Activated T-cell treated with anti-CD3 and anti-CD28 coated beads, Interleukin-2, amount 50 U/mL, for 48 hours (primary cell): ENCODE measurements around the gene LDHAL6B.

Experiments
- DNase-seq, 2 experiments: peaks; one replicate each; pipeline ENCODE4 v3.0.0-alpha.2; 2020

The LDHAL6B gene

DNA sequence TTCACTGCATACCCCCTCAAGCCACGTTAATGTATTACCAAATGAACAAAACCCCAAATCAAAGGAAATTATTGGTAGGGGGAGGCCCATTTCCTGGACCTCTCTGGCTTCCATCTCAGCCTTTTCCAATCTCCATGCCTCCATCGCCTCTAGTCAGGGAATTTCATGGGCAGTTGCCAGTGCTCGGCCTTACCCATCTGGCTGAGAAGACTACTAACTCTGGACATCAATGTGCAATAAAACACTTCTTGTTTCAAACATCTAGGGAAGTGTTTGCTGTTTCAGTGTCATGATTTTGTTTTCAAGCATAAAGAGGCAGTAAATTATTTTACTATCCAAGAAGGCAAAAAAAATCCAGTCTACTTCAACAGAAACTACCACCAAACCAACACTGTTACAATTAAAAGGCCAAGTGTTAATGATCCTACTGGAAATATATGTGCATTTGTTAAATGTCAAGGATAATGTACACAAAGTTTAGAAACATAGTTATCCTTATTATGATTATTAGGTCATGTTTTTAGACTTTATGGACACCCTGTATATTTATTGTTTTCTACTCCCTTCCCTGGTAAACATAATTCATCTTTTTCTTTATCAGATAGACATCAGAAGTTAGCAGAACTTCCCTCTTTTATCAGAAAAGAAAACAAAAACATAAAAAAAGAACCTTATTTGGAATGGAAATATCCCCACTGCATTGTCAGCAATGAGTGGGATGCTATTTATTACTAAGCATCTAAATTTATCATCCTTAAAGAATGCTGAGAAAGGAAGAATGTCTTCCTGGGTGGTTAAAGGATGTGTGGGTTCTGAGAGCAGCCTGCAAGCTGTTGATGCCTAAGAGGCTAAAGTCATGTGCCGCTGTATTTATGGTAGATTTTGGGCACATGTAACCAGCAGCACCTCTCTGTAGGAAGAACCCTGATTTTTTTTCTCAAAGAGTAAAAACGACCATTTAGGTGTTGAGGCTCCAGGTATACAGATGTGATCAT lies 15.2 kb downstream of the LDHAL6B start:
- DNase-seq = no peak

DNA sequence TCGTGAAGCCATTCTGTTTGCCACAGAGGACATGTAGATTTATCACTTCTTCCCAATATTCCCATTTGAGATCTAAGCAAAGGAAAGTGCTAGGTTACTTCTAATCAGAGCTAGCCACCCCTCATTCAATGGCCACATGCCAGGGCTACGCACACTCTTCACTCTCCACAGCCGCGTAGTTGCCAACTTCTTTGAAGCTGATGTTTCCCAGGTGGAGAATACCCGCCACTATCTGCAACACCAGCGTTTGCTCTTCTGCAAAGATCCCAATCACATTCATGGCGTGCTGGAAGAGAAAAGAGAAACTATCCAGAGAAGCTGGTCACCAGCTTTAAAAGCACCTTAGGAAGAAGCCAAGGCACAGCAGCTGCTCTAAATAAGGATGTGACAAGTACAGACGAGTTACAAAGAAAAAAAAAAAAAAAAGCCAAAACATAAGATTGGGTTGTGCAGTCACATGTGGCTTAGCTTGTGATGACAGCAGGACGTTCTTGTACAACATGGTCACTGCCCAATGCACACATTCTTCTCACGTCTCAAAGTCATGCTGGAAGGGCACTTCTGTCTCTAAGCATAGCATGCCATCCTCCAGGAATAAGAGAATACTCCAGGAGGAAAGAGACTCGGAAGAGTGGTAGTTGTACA lies 16.4 kb downstream of the LDHAL6B start:
- DNase-seq = no peak

DNA sequence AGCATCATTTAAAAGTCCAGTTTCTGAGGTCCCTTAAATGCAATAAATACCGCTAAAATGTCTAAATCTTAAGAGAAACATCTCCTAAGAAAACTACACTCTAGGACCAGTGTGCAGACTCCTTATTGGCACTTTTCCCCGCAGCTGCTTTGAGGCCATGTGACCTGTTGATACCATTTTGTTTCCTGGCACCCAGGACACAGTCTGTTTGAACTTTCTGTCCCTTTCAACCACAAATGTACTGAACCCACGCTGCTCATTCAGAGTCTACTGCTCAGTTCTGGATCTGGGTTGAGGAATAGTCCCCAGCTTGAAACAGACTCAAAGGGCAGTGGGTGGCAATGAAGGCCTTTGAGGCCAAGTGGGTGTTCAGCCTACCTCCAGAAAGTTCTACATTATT lies 17.1 kb downstream of the LDHAL6B start:
- DNase-seq = no peak

DNA sequence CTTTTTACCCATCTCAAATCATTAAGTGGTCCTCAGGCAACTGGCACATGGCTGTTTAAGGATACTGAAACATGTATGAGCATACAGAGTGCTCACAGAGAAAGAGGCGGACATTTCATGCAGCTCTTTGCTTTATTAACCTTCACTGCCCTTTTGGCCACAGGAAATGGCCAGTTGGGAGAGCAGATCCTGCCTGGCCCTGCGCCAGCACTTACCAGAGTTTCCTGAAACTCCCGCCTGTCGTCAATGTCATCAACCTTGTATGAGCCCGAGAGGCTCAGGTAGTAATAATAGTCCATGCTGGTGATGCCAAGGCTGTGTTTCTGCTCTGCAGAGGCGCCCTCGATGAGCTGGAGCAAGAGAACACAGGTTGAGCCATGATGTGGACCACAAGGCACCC lies 17.8 kb downstream of the LDHAL6B start:
- DNase-seq = no peak

DNA sequence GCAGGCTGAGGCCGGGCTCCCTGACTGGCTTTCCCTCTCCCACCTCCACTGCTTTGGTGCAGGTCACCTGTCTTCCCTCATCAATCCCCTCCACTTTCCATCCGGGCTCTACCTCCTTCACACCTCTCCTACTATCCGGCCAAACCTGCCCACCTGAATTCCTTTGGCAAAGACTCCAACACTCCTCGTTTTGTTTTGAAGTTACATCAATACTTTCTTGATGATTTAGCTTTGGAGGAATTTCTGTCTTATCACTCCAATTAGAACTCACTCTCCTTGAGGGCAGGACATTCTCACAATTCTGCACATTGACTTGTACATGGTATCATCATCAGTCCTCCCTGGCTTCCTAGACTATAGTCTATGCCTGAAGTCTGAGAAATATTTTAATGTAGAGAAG lies 20.4 kb downstream of the LDHAL6B start:
- DNase-seq = no peak

DNA sequence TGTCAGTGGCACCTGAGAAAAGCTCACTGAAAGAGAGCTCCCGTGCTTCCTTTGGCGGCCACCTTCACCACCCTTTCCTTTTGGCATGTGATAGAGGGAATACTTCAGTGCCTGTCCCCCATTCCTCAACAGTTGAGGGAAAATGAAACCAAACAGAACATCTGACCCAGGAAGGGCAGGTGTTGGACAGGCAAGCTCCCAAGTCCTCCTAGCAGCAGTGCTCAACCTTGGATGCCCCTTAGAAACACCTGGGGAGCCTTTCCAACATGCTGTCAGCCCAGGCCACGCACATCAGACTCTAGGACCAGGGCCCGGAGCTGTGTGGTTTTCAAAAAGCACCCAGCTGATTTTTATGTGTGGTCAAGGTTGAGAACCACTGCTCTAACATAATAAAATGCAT lies 22.4 kb downstream of the LDHAL6B start:
- no peak for DNase-seq

DNA sequence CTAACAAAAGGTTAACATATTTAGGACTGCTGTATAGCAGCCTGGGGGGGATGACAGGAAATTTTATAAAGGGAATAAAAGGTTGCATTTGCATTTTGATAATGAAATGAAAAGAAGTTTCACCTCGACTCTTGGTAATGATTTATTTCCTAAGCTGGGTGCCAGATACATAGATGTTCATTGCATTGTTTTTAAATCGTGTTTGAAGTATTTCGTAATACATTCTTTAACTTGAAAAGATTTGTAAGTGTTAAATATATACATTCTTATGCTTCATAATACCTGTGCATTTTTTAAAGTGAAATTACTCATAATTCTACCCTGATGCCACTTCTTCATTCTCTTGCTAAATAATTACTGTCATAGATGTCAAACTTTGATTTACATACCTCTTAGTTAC lies 22.8 kb downstream of the LDHAL6B start:
- no peak for DNase-seq

DNA sequence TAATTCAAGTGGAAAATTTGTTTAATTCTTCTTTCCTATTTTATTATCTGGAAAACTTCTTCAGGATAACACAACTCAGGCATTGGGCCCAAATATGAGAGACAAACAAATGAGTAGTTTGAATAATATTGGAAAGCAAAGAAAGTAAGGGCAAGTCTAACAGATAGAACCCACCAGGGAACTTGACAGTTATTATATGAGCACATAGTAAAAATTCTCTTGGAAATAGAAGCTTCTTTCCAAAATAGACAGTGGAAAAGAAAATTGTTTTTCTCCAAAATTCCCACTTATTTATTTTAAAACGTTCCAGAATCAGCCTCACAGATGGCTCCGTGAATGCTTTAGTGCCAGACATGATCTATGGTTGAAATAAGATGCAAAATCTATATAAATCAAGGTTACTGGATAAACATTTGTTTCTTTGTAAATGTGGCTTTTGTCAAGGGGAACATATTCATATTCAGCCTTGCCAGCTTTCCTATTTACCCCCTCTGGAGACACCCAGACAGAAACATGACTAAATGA lies 23.9 kb downstream of the LDHAL6B start:
- no peak for DNase-seq

DNA sequence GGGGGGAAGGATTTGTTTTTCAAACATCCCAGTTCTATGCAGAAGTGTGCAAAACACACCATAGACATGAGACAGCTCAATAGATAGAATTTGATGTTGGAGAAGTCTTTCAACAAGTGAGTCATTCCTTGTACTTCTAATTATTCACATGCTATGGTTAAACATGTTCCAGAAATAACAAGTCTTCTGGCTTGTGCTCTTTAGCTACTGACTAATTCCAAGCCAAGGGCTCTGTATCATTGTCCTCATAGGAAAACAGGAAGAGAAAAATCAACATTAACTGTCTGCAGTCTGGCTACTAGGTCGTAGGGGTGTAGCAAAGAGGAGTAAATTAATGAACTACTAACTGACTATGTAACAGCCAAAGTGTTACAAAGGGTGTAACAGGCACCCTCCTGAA lies 25.8 kb downstream of the LDHAL6B start:
- DNase-seq = no peak

DNA sequence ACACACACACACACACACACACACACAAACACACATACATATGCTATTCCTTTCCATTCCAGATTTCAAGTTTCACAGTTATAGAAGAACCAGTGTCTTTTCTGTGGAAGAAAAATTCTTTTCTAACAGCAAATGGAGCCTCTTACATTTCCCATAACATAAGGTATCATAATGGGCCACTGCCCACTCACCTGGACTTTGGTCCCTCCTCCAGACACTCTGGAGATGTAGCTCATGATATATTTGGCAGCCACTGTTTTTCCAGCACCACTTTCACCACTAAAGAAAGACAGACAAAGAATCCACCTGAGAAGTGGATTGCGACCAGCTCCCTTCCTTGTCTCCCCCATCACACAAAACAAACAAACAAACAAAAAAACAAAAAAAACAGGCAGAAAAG lies 29.8 kb downstream of the LDHAL6B start:
- no peak for DNase-seq

DNA sequence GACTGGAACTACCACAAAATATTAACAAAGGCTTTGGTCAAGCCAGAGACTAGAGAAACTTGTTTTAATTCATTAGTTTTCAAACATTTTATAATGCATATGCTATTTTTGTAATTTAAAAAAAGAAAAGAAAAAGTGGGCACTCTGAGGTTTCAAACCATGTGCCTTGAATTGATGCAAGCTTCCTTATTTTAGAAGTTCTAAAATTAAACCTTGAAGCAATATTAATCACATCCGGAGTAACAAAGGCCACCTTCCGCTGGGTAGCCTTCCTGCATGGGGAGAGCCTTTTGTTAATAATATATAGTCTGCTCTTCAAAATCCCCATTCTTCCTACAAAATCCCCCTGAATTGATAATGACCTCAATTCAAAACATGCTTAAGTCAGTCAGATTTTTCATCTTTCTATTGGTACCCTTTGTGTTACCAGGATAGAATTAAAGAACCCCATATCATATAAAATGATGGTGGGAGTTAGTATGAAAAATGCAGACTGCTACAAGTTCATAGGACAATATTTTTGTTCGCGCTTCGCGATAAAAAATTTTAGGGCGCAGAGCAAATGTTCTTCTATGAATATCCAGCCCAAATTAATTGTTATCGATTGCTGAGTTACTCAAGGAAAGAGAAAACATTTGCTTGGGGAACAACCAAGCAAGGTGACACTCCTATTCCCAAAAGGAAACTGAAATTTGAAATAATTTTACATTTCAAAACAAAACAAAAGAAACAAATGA lies 30.6 kb downstream of the LDHAL6B start:
- no peak for DNase-seq

DNA sequence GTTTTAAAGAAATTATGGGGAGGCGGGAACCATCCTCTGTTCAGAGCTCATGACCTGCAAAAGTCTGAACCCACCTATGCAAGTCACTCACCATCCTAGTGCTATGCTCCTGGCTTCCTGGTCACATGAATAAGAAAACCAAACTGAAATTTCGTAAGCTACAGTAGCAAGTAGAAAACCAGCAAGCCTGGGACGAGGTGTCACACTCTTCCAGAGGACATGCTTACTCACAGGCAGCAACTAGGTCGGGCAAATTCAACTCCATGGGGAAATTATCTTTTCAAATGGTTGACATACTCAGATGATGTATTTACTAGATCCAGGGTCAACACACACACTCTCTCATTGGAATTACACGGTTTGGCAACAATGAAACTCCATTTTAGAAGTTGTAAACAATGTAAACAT lies 31.3 kb downstream of the LDHAL6B start:
- DNase-seq = no peak

DNA sequence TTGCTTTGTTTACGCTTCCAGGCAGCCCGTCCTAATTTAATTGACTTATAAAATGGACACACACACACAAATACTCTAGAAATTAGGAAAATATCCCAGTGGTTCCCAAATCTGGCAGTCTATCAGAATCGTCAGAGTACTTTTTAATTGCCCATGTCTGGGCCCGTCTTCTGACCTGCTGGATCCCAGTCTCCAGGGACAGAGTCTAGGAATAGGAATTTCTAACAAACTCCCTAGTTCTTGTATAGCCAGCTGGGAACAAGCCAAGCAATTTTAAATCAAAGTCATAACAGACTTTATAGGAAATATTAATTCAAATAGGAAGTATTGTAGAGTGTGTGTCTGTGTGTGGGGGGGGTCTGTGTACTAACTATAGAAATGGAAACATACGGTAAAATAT lies 33.4 kb downstream of the LDHAL6B start:
- DNase-seq = no peak

DNA sequence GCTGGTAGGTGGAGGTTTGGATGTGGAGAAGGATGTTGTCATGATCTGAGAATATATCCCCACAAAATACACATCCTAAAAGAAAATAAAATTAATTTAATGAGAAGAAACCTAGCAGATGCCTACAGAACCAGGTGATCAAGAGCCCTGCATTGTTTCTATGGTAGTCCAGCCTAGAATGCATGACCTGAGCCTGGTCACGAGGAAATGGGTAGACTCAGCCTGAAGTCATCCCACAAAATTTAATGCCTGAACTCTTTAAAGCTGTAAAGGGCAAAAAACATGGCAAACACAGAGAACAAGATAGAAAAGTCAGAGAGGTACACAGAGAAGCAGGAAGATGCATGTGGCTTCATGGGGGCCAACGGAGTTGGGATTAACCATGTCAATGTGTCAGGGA lies 36.0 kb downstream of the LDHAL6B start:
- no peak for DNase-seq

DNA sequence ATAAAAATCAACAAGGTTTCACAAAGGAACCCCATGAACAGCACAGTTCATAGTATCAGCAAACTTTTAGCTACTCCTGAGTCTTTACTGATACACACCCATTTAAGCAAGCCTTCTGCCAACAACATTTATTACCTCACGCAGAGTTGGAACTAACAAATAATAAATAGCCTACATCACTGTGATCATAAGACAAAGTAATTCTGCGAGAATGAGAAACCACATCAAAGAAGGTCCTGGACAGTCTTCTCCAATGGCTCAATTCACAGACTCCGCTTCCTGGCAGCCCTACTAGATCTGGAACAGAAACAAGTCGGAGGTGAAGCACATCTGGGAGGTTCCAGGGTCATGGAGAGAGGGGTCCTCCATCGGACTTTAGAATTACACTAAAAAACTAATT lies 37.0 kb downstream of the LDHAL6B start:
- no peak for DNase-seq

DNA sequence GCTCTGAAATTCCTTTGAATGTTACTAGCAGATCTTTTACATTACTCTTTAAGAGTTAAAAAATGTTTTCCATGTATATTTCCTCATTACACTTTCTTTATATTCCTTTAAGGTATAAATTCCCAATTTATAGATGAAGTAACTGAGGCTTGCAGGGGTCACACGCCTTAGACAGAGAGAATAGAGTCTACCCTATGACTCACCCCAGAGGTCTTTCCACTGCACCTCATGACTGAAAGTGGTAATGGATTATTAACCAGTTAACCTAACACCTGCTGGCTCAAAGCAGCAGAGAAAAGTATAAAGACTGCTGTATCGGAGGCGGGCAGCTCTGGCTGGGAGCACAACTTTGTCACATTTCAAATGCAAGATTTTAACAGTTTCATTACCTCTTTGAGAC lies 37.7 kb downstream of the LDHAL6B start:
- no peak for DNase-seq

DNA sequence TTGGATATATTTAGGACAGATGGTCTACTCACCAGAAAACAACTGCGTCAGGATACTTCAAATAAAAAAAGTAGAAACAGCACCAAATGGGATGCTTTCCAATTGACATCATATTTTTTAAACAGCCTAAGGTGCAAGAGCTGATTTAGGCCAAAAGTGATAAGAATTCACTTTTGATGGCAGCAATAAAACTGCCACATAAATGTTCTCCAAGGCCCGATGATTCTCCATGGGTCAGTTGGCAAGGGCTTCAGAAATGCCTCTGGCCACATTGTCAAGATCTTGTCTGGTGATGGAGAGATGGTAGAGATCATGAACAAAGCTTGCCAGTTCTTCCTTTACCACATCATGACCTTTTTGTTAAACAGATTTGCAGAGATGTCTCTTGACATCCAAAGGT lies 38.9 kb downstream of the LDHAL6B start:
- DNase-seq = no peak

DNA sequence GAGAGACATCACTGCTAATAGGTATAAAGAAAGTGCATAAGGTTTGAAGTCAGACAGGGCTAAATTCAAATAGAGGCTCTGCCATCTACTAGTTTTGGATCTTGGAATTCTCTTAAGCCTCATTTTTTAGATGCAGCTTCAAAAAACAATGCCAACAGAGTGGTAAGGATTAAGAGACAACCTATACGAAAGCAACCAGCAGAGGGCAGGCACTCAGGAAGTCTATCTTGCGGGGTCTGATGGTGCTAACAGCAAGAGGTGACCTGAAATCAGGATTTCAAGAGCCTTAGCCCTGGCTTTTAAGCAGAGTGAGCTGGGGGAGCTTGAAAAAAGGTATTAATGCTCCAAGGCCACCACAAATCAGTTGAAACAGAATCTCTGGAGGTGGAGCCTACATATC lies 40.7 kb downstream of the LDHAL6B start:
- peak; percentile 57 to 62 for DNase-seq

DNA sequence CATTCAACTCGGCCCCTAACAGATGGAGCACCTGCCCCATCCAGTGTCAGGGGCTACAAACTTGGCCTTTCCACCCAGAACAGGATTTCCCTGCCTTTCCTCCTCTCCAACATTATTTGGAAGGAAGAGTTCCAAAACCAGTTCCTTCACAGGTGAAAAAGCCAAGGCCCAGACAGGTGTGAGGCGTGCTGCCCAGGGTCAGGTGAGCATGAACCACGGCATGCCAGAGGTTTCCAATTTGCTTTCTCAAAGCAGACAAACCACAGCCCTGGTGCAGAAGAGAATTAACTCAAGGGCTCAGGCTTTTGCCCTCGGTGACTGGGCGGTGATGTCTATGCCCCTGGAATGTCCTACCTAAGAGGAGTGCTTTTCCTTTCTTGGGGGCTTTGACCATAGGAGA lies 43.2 kb downstream of the LDHAL6B start:
- DNase-seq = no peak

DNA sequence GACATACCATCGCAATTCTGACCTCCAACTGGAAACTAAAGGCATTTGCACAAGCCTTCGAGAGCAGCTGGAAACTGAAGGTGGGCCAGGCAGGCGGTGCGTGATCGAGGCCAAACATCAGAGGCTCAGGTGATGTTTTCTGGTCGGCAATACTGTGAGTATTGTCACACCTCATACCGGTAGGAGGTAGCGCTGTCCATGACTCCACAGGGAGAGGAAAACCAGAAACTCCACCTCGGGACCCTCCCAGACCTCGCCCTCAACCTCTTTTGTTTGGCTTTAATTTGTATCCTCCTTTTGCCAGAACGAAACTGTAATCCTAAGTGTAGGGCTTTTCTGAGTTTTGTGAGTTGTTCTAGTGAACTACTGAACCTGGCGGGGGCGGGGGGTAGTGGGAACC lies 43.6 kb downstream of the LDHAL6B start:
- no peak for DNase-seq

DNA sequence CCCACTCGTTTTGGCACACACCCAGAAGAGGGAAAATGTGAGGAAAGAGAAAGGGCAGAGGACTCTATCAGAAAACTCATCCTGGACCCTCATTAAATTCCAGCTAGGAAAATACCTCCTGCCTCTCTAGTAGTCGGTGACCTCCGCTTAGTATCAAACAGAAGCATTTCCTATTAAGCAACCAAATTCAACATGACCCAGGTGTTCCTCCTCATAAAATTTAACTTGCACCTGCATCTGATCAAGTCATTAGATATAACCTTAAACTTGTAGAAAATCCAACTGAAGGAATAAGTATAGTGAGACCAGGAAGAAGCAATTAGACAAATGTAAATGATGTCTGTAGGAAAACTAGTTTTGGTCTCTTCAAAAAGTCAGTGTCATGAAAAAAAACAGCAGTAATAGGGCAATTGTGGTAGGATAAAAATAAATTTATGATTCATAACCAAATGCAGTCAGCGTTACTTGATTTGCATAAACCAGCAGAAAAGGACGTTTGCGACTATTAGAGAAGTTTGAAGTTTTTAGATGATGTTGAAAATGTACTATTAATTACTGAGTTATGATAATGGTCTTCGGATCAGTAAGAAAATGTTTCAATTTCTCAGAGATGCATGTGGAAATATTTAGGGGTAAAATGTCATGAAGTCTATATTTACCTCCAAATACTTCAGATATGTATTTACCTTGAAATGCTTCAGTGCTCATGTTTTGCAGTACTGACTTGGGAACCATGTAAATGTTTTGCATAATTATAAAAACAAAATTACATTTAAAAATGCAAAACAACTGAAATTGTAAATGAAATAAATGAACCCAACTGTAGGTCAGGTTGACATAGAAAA lies 44.6 kb downstream of the LDHAL6B start:
- no peak for DNase-seq

DNA sequence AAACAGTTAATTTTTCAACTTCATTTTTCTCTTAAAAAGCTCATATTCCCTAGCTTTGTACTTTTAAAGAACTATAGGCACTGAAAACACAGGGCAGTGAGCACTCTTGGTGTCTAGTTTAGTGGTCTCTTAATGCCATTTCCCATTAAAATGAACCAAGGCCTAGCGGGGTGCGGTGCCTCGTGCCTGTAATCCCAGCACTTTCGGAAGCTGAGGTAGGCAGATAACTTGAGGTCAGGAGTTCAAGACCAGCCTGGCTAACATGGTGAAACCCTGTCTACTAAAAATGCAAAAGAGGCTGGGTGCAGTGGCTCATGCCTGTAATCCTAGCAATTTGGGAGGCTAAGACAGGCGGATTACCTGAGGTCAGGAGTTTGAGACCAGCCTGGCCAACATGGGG lies 45.5 kb downstream of the LDHAL6B start:
- DNase-seq = no peak
